GM18861 (cell line): Measurements from ENCODE around the gene SLC2A6.

Experiments used
- ATAC-seq: cut with Tn5 transposase; IDR thresholded peaks from one replicate; pipeline ENCODE4 v1.9.1; 2021; ENCODE audit not compliant: unreplicated experiment

Gene SLC2A6, protein sequence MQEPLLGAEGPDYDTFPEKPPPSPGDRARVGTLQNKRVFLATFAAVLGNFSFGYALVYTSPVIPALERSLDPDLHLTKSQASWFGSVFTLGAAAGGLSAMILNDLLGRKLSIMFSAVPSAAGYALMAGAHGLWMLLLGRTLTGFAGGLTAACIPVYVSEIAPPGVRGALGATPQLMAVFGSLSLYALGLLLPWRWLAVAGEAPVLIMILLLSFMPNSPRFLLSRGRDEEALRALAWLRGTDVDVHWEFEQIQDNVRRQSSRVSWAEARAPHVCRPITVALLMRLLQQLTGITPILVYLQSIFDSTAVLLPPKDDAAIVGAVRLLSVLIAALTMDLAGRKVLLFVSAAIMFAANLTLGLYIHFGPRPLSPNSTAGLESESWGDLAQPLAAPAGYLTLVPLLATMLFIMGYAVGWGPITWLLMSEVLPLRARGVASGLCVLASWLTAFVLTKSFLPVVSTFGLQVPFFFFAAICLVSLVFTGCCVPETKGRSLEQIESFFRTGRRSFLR

DNA sequence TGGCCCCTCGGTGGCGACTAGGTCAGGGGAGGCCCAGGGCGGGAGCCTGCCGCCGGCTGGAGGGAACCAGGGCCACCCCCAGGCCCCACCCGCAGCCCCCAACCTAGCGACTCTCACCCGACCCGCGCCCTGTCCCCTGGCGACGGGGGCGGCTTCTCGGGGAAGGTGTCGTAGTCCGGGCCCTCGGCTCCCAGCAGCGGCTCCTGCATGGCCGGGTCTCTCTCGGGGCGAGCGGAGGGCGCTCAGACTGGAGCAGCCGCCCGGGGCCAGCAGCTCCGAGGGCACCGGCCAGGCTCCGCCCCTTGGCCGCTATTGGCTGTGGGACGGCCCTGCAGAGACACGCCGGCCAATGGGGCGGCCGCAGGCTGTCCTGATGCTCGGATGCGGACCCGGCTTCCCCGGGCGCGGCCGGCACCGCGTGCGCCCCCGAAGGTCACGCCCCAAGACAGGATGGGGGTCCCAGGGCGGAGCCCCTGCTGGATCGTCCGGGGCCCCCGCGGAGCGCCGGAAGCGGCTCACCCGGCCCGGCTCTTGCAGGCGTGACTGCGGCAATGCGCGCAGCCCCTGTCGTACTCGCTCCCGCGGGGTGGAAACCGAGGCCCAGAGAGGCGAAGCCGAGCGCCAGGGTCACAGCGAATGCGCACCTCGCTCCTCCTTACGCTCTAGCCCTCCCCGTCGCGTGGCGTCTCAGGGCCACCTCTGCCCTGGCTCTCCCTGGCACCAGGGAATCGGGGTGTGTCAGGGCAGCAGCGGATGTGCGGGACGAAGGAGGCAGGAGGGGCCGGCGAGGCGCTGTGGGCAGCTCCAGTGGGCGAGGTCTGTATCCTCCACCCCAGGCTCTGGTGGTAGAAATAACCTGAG, at the start of gene SLC2A6:
Gene SLC2A6, minus strand, starts transcription at position 249 of the 861 bp plus-strand sequence. Its CDS starts 40 bp downstream, at position 209.
- ATAC-seq = peak; percentile 80

DNA sequence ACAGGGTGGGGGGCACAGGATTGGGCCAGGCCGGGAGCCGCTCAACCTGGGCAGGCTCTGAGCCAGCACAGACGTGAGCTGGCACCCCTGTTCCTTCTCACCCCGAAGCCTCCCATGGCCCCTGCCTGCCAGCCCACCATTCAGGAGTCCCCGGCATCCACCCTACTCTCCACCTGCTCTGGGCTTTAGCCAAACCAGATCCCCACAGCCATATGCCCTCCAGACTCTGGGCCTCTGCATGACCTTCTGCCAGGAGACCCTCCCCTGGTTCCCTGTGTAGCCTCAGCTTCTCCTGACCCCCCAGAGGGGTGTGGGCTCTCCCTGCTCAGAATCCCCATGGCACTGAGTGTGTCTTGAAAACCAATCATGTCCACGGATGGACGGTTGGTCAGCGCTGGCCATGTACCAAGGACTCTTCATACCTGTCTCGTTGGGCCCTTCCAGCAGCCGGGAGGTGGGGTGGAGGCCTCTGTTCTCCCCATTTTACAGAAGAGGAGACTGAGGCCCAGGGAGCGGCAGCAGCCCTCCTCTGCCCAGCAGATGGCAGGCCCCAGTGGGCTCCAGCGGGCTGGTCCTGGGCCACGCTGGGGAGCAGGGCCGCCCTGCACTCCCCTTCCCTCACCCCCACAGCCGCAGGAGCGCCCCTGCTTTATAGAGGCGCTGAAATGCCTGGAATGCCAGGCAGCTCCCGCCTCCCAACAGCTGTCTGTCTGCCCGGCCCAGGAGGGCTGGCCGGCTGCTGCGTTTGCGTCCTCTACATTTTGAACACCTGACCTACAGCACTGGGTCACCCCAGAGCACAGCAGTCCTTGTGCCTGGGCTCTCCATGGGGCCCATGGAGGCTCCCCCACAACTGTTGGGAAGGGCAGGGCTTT, 49.3 kb upstream of the SLC2A6 start:
- ATAC-seq = no peak

DNA sequence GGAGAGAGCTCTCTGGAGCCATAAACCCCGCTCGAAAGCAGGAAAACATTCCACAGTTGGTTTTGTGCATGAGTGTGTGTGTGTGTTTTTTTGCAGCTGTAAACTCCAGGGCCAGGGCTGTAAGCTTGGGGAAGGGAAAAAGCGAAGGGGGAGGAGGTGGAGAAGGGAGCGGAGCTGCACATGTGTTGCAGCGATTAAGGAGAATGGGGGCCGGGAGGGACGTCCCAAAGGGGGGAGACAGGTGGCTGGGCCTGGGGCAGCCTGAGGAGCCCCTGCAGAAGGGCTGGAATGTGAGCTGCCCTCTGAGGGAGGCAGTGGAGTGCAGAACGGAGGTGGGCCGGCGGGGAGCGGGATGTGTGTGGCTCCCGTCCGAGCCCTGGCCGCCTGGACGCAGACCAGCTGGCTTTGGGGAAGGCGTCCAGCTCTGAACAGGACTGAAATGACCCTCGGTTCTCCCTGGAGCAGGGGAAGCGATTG, 48.6 kb upstream of the SLC2A6 start:
- ATAC-seq = no peak

DNA sequence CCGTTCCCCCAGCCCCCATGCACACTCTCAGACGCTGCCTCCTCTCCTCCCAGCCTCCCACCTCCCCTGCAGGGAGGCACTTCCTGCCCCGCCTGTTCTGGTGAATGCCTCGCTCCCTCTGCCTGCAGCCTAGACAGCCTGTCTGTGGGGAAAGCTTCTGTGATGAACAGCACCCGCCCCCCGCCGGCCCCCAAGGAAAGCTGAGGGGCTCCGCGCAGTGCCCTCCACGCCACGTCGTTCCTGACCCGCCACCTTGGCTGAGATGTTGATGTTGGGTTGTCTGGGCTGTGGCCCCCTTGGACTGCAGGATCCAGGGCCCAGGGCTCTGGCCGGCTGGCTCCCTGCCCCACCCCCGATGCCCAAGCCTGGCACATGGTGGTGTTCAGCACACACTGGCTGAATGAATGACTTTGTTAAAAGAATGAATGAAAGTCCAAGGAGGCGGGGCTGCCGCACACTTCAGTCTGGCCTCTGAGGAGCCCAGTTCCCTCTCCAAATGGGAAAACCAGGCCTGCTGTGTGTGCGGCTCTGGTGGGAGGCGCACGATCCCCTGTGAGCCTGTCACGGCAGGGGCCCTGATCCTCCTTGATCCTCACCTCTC, 47.9 kb upstream of the SLC2A6 start:
- ATAC-seq = no peak

DNA sequence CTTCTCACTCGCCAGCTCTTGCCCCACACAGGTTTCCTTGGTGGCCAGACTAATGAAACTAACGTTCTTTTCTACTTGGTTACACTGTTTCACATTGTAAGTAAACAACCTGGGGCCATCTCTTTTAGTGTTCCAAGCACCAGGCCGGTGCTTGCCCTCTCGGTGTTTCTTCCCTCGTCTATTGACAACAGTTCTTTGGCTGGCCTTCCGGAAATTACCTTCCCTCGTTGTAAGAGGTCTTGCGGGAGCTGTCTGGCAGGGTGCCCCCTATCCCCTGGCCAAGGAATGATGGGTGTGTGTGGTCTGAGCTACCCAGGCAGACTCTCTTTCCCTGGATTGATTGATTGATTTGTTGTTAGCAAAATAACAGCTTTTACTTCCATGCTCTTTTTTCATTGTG, 46.8 kb upstream of the SLC2A6 start:
- no peak for ATAC-seq

DNA sequence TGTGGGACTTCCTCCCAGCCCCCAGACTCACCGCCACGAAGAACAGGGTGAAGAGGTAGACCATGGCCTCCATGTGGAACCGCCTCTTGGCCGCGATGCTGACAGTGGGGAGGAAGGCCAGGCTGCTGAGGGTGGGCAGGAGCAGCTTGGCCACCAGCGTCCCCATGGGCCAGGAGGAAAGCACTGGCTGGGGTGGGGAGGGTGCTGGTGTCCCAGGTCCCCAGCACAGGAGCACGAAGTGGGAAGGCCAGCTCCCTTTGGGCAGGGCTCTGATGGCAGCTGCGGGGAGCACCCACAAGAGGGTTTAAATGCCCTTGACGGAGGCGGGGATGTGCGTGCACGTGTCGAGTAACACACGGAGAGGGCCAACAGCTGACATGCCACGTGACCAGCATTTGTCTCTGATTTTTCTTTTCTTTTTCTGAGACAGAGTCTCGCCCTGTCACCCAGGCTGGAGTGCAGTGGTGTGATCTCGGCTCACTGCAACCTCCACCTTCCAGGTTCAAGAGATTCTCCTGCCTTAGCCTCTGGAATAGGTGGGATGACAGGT, 45.9 kb upstream of the SLC2A6 start, which contains the start of gene MYMK:
Gene MYMK, minus strand, starts transcription at position 281 of the 550 bp plus-strand sequence. Its CDS starts 115 bp downstream, at position 166.
- no peak for ATAC-seq

DNA sequence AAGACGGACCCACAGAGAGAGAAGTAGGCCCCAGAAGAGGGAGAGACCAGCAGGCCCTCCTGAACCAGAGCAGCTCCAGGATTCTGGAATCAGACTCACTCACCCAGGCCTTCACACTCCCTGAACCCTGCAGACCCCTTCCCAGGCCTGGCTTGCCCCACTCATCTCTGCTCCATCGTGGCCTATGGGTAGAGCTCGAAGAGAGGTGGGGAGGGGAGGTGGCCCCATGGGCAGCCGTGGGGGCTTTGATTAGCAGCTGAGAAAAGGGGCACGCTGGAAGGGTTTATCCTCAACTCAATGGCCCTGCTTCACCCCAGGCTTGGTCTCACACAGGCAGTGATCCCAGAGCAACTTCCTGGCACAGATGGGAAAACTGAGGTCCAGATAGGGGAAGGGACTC, 45.2 kb upstream of the SLC2A6 start:
- no peak for ATAC-seq

DNA sequence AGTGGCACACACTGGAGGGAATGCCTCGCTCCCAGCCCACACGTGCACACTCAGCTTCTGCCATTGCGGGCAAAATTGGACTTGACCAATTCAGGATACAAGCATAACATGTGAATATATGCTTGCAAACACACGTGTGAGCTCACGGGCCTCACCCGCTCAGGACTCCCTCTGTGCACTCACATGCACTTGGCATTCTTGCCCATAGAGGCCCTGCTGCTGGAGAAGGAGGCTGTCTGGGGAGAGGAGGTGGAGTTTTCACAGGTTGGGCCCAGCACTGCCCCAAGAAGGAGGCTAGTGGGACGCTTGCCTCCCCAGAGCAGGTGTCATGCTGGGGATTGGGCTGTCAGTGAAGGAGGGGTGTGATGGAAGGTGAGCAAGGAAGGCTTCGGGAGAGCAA, 44.2 kb upstream of the SLC2A6 start:
- no peak for ATAC-seq

DNA sequence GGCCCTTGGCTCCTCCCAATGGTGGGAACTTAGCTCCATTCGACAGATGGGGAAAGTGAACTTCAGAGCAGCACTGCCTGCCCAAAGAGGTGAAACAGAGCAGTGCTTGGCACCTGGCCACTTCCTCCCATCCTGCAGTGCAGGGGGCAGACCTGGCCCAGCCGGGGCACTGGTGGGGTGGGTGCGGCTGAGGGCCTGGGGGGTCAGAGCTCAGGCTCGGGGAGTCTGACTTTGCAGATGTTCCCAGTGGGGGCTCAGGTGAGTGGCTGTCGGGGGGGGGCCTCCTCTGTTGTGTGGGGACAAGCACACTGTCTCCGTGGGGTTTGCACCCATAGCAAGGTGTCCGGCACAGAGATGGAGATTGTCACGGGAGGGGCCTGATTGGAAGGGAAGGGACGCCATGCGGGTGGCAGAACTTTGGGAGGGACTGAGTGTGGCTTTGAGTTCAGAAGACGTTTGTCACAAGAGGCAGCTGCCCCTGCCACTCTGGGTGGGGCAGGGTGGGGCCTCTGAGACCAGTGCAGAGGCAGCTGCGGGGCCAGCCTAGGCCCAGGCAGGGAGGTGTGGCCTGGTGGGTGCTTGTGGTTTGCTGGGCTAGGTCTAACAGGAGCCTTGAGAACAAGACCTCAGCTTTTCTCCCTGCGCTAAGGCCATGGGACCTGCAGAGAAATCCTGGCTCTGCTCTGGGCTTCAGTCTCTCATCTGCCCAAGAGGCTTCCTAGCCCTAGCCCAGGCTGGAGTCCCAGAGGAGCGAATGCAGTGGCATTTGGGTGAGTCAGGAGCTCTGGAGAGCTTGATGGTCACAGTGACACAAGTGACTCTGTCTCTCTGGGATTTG, 43.4 kb upstream of the SLC2A6 start:
- ATAC-seq = no peak

DNA sequence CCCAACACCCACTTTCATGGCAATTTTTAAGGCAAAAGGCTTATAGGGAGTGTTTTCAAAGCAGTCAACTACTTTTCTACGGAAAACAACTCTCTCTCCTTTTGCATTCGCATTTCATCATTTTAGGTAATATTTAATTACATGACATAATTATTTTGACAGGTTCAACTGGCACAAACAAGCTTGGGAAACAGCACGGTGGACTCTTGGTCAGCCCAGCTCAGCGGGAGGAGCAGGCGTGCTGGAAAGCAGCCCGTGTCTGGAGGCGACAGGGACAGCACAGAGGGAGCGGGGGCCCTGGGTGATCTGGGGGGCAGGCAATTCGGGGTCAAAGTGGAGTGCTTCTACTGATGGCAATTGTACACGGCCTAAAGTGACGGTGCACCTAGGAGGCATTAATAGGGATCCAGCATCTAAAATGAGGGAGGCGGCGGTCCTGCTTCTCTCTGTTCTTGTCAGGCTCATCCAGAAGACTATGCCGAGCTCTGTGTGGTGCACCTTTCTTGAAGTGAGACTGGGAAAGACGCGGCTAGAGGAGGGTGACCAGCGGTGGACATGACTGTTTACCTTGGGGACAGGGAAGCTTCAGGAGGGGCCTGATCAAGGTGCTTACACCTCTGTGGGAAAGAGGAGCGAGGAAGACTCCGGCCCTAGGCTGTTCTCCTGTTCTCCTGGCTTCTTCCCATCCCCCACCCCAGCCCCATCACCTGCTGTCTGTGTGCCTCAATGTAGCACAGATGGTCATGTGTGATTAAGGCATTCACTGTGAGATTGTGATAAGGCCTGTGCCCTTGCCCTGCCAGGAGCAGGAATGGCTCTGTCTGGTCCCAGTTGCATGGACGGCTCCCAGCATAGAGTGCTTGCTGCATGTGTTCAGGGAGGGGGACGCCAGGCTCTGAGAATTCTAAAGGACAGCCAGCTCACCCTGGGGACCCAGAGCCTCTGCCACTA, 42.5 kb upstream of the SLC2A6 start:
- ATAC-seq = no peak

DNA sequence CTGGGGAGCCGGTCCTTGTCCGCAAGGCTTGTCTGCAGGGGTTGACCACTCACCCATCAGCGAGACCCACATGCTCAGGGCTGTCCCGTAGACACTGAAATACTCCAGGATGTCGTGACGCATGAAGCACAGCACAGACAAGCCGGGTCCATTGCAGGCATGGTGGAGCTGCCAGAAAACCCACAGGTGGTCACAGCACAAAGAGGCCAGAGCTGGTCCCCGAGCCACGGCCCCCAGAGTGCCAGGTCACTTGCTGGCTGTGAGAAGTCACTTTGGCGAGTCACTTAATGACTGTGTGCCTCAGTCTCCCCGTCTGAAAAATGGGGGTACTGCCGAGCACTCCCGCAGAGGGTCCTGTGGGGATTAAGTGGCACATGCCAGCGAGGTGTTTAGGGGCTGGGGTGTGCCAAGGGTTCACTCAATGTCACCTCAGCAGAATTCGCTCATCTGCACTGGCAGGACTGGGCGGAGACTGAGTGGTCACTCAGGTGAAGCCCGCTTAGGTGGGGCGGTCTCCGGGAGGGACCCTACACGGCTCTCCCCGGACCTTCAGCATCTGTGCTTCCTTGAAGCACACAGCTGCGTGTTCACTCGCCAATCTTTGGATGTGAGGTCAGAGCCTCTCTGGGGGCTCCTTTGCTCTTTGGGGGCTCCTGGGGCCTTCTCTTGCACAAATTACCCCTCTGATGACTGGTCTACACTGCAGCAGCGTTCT, 41.4 kb upstream of the SLC2A6 start:
- ATAC-seq = no peak

DNA sequence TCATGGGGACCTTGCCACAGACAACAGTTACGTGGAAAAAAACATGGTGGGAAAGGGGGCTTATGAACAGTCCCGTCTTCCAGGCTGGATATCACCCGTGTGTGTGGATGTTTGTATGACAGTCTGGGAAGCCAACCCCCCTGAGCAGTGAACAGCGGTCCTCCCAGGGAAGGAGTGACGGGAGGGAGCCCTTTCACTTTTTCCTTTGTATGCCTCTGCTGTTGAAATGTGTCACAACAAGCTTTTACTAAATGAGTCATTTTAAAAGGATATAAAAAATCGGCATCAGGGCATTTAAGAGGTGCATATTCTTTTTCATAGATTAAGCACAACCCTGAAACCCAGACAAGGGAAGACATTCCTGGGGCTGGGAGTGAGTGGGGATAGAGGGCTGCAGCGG, 40.8 kb upstream of the SLC2A6 start:
- ATAC-seq = no peak

DNA sequence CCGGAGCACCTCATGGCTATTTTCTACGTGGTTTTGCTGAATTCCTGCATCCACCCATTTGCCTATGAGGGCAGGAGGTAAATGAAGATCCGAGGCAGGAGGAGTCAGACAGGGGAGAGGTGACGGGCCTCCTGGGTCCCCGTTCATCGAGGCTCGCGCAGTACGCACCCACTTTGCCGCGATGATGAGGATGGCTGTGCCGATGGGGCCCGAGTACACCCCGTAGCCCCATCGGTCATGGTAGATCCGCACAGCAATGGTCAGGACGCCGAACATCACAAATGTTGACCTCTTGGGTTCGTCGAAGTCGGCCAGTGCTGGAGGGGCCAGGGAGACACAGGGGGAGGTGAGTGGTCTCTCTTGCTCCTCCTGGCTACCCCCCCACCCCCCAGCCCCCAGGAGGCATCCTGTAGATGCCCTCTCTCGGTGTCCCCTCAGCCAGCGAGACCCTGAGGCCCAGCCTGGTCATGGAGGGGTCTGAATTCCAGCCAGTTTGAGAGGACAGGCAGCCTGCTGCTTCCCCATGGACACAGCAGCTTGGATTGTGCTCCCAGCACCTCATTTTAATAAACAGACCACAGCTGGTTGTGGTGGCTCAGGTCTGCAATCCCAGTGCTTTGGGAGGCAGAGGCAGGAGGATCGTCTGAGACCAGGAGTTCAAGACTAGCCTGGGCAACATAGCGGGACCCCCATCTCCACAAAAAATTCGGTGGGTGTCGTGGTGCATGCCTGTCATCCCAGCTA, 40.0 kb upstream of the SLC2A6 start:
- ATAC-seq = no peak

DNA sequence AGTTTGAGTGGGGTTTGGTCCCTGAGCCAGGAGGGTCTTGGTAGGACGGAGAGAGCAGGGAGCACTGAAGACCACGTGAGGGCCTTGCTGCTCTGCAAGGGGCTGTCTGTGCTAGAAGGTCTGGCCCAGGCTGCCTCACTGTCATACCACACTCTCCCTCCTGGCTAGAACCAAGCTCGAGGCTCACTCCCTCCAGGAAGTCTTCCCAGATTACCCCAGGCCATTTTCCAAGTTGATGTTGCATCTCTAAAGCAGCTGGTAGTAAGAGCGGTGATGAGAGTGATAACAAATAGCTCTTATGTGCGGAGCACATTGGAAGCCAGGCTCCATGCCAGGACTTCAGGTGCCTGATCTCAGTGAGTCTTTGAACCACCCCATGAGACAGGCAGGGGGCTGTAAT, 39.3 kb upstream of the SLC2A6 start:
- no peak for ATAC-seq

DNA sequence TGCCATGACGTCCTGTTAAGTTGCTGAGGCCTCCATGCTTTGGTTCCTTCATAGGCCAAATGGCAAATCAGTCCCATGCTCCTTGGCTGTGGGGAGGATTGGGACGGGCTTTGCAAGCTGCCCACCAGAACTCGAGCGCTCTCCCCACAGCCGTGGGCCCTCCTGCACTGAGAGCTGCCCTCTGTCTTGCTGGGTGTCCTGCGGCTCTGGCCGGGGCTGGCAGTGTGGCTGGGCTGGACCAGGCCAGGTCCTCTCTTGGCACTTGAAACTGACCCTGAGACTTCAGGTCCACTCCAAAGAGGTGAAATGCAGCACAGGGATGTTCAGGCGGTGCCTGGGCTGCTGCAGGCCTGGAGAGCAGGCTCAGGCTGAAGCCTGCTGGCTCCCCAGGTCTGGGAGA, 38.8 kb upstream of the SLC2A6 start:
- ATAC-seq = no peak

DNA sequence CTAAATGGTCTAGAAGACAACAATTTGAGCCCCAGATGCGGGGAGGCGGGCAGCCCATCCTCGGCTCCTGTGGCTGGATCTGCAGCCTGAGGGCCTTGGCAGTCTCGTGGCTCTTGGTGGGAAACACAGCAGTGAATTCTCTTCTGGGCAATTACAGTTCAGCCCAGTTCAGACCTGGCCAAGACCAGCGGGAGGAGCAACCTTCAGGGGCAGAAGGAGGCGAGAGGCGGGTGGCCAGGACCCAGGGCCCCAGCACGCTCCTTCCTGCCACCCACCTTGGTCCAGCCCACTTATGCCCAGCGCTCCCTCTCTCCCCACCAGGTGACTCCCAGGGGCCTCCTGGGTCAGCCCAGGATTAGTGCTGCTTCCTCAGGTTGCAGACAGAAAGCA, 38.1 kb upstream of the SLC2A6 start:
- no peak for ATAC-seq
